Lower leg skin (tissue), 3 donors: ENCODE results near the gene DYNLT5.

ENCODE experiments used
- CTCF ChIP-seq, 3 donors: fragments of 450-650 bp; IDR thresholded peaks; one replicate each; pipeline ENCODE4 v1.5.1; 2016; ENCODE audit warnings: antibody characterized with exemption in 3 of 3, mild to moderate bottlenecking in 3 of 3, moderate library complexity in 2 of 3
- POLR2A ChIP-seq, 2 donors: fragments of 450-650 bp; IDR thresholded peaks; one replicate each; pipeline ENCODE4 v1.6.1; 2016 to 2017; ENCODE audit warnings: antibody characterized with exemption in 2 of 2, mild to moderate bottlenecking in 1 of 2, moderate library complexity in 1 of 2

GRCh38 chr1:66705110-66705509, 47.1 kb upstream of the DYNLT5 start:
- TF ChIP-seq CTCF (IDR thresholded peaks at IDR 0.05) (no peak), POLR2A (IDR thresholded peaks at IDR 0.05) (no peak)
